Glutamatergic neuron (in vitro differentiated cells): ENCODE results near the gene MTMR6. TPM values are rescaled to one million over a fixed set of nuclear protein-coding genes. Genes with fewer than 3 reads are reported as not detected.
A peak's percentile ranks its signal among the peaks of the same experiment; 100 is the strongest.

ENCODE experiments used
- DNase-seq: peaks from one replicate; pipeline ENCODE4 v3.0.0; 2022
- H3K27ac Mint-ChIP-seq: one replicate; pipeline ENCODE4 v1.8.0; 2020; ENCODE audit warnings: mild to moderate bottlenecking, mixed read lengths, inconsistent platforms; ENCODE audit not compliant: unreplicated experiment
- H3K27me3 Mint-ChIP-seq: one replicate; pipeline ENCODE4 v1.8.0; 2020; ENCODE audit warnings: mild to moderate bottlenecking, moderate library complexity, mixed read lengths, inconsistent platforms; ENCODE audit not compliant: unreplicated experiment
- H3K36me3 Mint-ChIP-seq: one replicate; pipeline ENCODE4 v1.8.0; 2020; ENCODE audit warnings: mild to moderate bottlenecking, mixed read lengths, inconsistent platforms; ENCODE audit not compliant: unreplicated experiment
- H3K4me1 Mint-ChIP-seq: one replicate; pipeline ENCODE4 v1.8.0; 2020; ENCODE audit warnings: mild to moderate bottlenecking, low read depth, mixed read lengths, inconsistent platforms; ENCODE audit not compliant: unreplicated experiment
- H3K4me3 Mint-ChIP-seq: one replicate; pipeline ENCODE4 v1.8.0; 2020; ENCODE audit warnings: mild to moderate bottlenecking, mixed read lengths, inconsistent platforms; ENCODE audit not compliant: unreplicated experiment
- H3K9me3 Mint-ChIP-seq: one replicate; pipeline ENCODE4 v1.8.0; 2020; ENCODE audit warnings: mild to moderate bottlenecking, moderate library complexity, mixed read lengths, inconsistent platforms; ENCODE audit not compliant: unreplicated experiment
- CTCF ChIP-seq: fragments of 200-600 bp; sonication (generic); IDR thresholded peaks from one replicate; pipeline ENCODE4 v1.5.0; 2021; ENCODE audit not compliant: partially characterized antibody, unreplicated experiment
- total RNA-seq: library from RNA; stranded (reverse); fragmentation: NEBNext Ultra II Directional; extraction: Animal tissue kit (Norgen Biotek cat#: 25700); gene quantifications from one replicate; pipeline ENCODE4 v1.2.1, GENCODE V29; 2021; ENCODE audit not compliant: unreplicated experiment

Gene MTMR6
- total RNA-seq, 1 donor from 2014 or later = 95.3 TPM

GRCh38 chr13:25301347-25302113 is 14.2 kb upstream of the MTMR6 start, which contains the start of gene NUP58:
TSS of gene NUP58 (plus strand) at chr13:25301625. CDS start at chr13:25301774, 149 bp downstream.
- Mint-ChIP-seq H3K36me3 (peaks cover 5% of the 10 kb centered on the region), H3K27ac (peak within 1 kb of the TSS; percentile 95), H3K9me3 (peaks cover 7% of the 10 kb centered on the region), H3K4me3 (peak within 1 kb of the TSS; percentile 93), H3K4me1 (peaks cover 34% of the 10 kb centered on the region), H3K27me3 (peaks cover 5% of the 10 kb centered on the region)
- peak; percentile 92 for DNase-seq
- no peak for TF ChIP-seq CTCF

GRCh38 chr13:25300861-25301346 is 13.6 kb upstream of the MTMR6 start:
- H3K27ac Mint-ChIP-seq = peak overlapping the region; percentile 95
- no peak for TF ChIP-seq CTCF
- peaks cover 5% of the 10 kb centered on the region for H3K27me3 Mint-ChIP-seq
- H3K4me3 Mint-ChIP-seq = peak overlapping the region; percentile 93
- peaks cover 36% of the 10 kb centered on the region for H3K4me1 Mint-ChIP-seq
- peak; percentile 42 for DNase-seq
- peaks cover 5% of the 10 kb centered on the region for H3K36me3 Mint-ChIP-seq
- H3K9me3 Mint-ChIP-seq = peaks cover 7% of the 10 kb centered on the region

GRCh38 chr13:25295701-25296100 is 8.4 kb upstream of the MTMR6 start:
- H3K27ac Mint-ChIP-seq = peak overlapping the region; percentile 93
- H3K36me3 Mint-ChIP-seq = peaks cover 5% of the 10 kb centered on the region
- no peak for TF ChIP-seq CTCF
- no peak for DNase-seq
- peaks cover 20% of the 10 kb centered on the region for H3K9me3 Mint-ChIP-seq
- H3K27me3 Mint-ChIP-seq = peaks cover 19% of the 10 kb centered on the region
- peaks cover 56% of the 10 kb centered on the region for H3K4me1 Mint-ChIP-seq
- H3K4me3 Mint-ChIP-seq = peak overlapping the region; percentile 78

DNA sequence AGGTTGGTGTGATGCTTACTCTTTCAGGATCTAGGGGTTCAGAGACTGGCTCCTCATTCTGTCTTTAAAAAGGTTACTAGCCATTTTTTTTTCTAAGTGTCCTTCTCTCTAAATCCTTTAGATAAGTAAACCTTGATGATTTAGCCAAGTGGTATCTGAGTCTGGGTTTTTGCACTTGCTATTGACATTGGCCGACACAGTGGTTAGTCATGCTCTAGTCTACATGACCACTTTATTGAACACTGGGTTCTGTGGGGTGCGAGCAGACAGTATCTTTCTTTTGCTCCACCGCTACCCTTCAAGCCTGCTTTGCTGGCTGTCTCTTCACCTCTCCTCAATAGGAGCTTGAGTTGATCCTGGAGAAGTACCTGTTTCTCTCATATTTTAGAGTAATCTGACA is 7.9 kb upstream of the MTMR6 start:
- no peak for DNase-seq
- Mint-ChIP-seq H3K27ac (peak overlapping the region; percentile 93), H3K27me3 (peaks cover 18% of the 10 kb centered on the region), H3K9me3 (peaks cover 18% of the 10 kb centered on the region), H3K4me3 (peak overlapping the region; percentile 78), H3K4me1 (peaks cover 53% of the 10 kb centered on the region), H3K36me3 (peaks cover 2% of the 10 kb centered on the region)
- no peak for TF ChIP-seq CTCF

DNA sequence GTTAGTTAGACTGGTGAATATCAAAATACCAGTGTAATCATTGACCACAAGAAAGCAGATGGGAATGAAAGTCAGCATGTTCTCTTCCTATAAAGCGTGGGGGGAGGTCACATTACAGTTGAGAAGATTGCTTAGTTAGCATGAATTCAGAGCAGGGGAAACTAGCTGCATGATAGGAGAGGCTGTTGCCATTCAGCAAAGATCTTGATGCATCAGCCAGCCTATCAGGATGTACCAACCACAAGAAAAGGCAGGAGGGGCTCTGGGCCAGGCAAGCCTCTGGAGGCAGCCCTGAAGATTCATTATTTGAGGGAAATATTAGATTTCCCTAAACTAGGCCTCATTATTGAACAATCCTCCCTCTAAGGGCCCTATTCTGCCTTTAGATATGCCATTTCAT is 5.0 kb upstream of the MTMR6 start:
- no peak for TF ChIP-seq CTCF
- Mint-ChIP-seq H3K36me3 (no peaks in the 10 kb centered on the region), H3K27ac (peak overlapping the region; percentile 99), H3K27me3 (peaks cover 19% of the 10 kb centered on the region), H3K9me3 (peaks cover 21% of the 10 kb centered on the region), H3K4me3 (peak overlapping the region; percentile 71), H3K4me1 (peaks cover 62% of the 10 kb centered on the region)
- peak; percentile 58 for DNase-seq
